Body of pancreas (tissue), 4 donors: ENCODE results near the gene MYH7B.

Experiments used
- CTCF ChIP-seq, 7 experiments: fragments of 450-650 bp in 4 of 7; fragments of 200-600 bp in 3 of 7; sonication (generic) in 3 of 7; IDR thresholded peaks; one replicate each; pipeline ENCODE4 v1.5.1; 2016 to 2019; ENCODE audit warnings: antibody characterized with exemption in 7 of 7
- POLR2A ChIP-seq, 3 donors: fragments of 450-650 bp; IDR thresholded peaks; one replicate each; pipeline ENCODE4 v1.6.1; 2016; ENCODE audit warnings: antibody characterized with exemption in 3 of 3, mild to moderate bottlenecking in 2 of 3

- TF ChIP-seq POLR2A (IDR thresholded peaks at IDR 0.05) (no peak), CTCF (IDR thresholded peaks at IDR 0.05) (no peak)
These were observed 18.6 kb downstream of the MYH7B start for GRCh38 chr20:34974246-34974645.
